Hepatocyte (in vitro differentiated cells): Measurements from ENCODE around the gene FAM83B.

ENCODE experiments used
- EZH2 ChIP-seq: fragments of 200-600 bp; sonication (generic); IDR thresholded peaks from 2 replicates; pipeline ENCODE4 v1.6.1; 2016; ENCODE audit warnings: antibody characterized with exemption, mild to moderate bottlenecking, borderline replicate concordance
- EZH2phosphoT487 ChIP-seq: fragments of 200-600 bp; sonication (generic); IDR thresholded peaks from one replicate; pipeline ENCODE4 v1.6.1; 2018; ENCODE audit warnings: antibody characterized with exemption, mild to moderate bottlenecking, low read depth, moderate library complexity; ENCODE audit not compliant: unreplicated experiment, severe bottlenecking
- TF ChIP-seq, protein P1 (sequence below): fragments of 200-600 bp; sonication (generic); IDR thresholded peaks from 2 replicates; pipeline ENCODE4 v1.5.1; 2016; ENCODE audit warnings: antibody characterized with exemption, mild to moderate bottlenecking; ENCODE audit not compliant: poor library complexity

DNA sequence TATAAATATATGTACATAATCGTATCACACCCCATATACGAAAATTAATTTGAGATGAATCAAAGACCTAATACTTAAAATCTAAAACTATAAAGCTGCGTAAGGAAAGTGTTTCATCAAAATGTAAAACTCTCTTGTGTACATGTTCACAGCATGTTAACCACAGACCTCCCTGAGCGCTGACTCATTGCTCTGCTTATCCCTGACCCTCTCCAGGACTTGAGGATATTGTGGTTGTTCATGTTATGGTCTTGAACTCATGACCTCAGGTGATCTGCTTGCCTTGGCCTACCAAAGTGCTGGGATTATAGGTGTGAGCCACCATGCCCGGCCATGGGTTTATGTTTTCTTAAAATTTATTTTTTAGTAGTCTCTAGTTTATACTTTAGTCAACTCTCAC lies 14.2 kb downstream of the FAM83B start:
- TF ChIP-seq, protein P1, sequence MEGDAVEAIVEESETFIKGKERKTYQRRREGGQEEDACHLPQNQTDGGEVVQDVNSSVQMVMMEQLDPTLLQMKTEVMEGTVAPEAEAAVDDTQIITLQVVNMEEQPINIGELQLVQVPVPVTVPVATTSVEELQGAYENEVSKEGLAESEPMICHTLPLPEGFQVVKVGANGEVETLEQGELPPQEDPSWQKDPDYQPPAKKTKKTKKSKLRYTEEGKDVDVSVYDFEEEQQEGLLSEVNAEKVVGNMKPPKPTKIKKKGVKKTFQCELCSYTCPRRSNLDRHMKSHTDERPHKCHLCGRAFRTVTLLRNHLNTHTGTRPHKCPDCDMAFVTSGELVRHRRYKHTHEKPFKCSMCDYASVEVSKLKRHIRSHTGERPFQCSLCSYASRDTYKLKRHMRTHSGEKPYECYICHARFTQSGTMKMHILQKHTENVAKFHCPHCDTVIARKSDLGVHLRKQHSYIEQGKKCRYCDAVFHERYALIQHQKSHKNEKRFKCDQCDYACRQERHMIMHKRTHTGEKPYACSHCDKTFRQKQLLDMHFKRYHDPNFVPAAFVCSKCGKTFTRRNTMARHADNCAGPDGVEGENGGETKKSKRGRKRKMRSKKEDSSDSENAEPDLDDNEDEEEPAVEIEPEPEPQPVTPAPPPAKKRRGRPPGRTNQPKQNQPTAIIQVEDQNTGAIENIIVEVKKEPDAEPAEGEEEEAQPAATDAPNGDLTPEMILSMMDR = no peak
- TF ChIP-seq EZH2 (no peak), EZH2phosphoT487 (no peak)
